Chondrocyte (in vitro differentiated cells): ENCODE results near the gene DCXR. TPM values are rescaled to one million over a fixed set of nuclear protein-coding genes. Genes with fewer than 3 reads are reported as not detected.

ENCODE experiments used
- DNase-seq: peaks from one replicate; pipeline ENCODE4 v3.0.0; 2021; ENCODE audit warnings: mixed read lengths, low spot score
- H3K27ac Mint-ChIP-seq: one replicate; pipeline ENCODE4 v1.8.0; 2021; ENCODE audit warnings: mild to moderate bottlenecking, moderate library complexity, mixed read lengths; ENCODE audit not compliant: unreplicated experiment
- H3K27me3 Mint-ChIP-seq: 2 replicates; pipeline ENCODE4 v1.8.0; 2021; ENCODE audit warnings: low read depth, mixed read lengths
- H3K36me3 Mint-ChIP-seq: 2 replicates; pipeline ENCODE4 v1.8.0; 2021; ENCODE audit warnings: low read depth, mixed read lengths
- H3K4me1 Mint-ChIP-seq: 2 replicates; pipeline ENCODE4 v1.8.0; 2021; ENCODE audit warnings: low read depth, mild to moderate bottlenecking, mixed read lengths
- H3K4me3 Mint-ChIP-seq: one replicate; pipeline ENCODE4 v1.8.0; 2021; ENCODE audit warnings: mild to moderate bottlenecking, moderate library complexity, mixed read lengths; ENCODE audit not compliant: unreplicated experiment
- H3K9me3 Mint-ChIP-seq: 2 replicates; pipeline ENCODE4 v1.8.0; 2021; ENCODE audit warnings: low read depth, mixed read lengths
- total RNA-seq: library from RNA; stranded (reverse); gene quantifications from 3 replicates; pipeline ENCODE4 v1.2.1, GENCODE V29; 2021
- TF ChIP-seq, protein P1 (sequence below): fragments of 200-600 bp; sonication (generic); IDR thresholded peaks from 2 replicates; pipeline ENCODE4 v1.5.0; 2021; ENCODE audit warnings: antibody characterized with exemption, mild to moderate bottlenecking, moderate library complexity

DCXR gene
- total RNA-seq, 1 donor from 2014 or later: 59.8 TPM

DNA sequence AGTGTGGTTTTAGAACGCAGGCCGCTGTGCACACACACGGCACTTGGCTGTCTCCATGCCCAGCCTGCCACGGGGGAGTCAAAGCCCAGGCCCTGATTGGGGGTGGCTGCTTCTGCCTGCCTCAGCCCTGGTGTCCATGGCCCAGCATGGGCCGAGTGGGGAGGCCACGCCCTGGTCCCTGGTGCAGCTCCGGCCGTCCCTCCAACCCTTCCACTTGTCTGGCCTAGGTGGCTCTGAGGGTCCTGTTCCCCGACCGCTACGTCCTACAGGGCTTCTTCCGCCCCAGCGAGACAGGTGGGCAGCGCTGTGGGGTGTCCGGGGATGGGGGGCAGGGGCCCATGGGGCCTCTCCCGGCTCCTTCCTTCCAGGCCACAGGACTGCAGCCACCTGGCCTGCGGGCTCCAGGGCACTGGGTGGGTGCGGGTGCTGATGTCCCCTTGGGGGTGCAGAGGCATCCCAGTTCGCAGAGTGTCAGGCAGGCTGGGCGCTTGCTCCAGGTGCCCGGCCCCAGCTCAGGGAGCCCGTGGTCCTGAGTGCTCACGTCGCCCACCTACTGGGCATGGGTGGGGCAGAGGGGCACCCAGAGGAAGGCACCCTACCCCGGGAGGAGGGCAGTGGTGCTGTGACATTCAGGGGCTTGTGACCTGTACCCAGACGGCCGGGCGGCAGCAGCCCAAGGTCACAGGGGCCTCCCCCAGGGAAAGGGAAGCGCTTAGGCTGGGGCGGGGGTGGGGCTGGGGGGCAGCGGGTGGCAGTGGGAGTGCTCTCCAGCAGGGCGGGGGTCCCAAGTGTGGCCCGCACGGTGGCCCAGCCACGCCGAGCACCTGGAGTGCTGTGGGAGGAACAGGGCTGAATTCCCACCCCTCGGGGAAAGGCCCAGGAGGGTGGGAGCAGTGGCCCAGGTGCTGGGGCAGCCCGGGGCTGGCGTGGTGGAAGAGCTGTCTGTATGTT lies 26.6 kb downstream of the DCXR start:
- TF ChIP-seq, protein P1, sequence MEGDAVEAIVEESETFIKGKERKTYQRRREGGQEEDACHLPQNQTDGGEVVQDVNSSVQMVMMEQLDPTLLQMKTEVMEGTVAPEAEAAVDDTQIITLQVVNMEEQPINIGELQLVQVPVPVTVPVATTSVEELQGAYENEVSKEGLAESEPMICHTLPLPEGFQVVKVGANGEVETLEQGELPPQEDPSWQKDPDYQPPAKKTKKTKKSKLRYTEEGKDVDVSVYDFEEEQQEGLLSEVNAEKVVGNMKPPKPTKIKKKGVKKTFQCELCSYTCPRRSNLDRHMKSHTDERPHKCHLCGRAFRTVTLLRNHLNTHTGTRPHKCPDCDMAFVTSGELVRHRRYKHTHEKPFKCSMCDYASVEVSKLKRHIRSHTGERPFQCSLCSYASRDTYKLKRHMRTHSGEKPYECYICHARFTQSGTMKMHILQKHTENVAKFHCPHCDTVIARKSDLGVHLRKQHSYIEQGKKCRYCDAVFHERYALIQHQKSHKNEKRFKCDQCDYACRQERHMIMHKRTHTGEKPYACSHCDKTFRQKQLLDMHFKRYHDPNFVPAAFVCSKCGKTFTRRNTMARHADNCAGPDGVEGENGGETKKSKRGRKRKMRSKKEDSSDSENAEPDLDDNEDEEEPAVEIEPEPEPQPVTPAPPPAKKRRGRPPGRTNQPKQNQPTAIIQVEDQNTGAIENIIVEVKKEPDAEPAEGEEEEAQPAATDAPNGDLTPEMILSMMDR: no peak
- Mint-ChIP-seq H3K4me1 (peaks cover 4% of the 10 kb centered on the region), H3K4me3 (no peak overlapping the region), H3K9me3 (no peaks in the 10 kb centered on the region), H3K36me3 (no peaks in the 10 kb centered on the region), H3K27ac (no peak overlapping the region), H3K27me3 (no peaks in the 10 kb centered on the region)
- no peak for DNase-seq

DNA sequence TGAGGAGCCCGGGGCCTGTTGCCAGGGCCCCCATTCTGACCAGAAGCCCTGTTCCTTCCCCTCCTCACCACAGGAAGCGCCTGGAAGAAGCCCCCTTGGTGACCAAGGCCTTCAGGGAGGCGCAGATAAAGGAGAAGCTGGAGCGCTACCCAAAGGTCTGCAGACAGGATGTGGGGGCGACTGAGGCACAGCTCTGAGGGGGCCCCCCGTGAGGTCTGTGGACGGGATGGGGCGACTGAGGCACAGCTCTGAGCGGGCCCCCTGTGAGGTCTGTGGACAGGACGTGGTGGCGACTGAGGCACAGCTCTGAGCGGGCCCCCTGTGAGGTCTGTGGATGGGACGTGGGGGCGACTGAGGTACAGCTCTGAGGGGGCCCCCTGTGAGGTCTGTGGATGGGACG lies 28.1 kb downstream of the DCXR start:
- peaks cover 4% of the 10 kb centered on the region for H3K4me1 Mint-ChIP-seq
- no peaks in the 10 kb centered on the region for H3K9me3 Mint-ChIP-seq
- H3K27ac Mint-ChIP-seq: no peak overlapping the region
- no peak for DNase-seq
- no peaks in the 10 kb centered on the region for H3K36me3 Mint-ChIP-seq
- TF ChIP-seq, protein P1: no peak
- H3K4me3 Mint-ChIP-seq: no peak overlapping the region
- no peaks in the 10 kb centered on the region for H3K27me3 Mint-ChIP-seq

DNA sequence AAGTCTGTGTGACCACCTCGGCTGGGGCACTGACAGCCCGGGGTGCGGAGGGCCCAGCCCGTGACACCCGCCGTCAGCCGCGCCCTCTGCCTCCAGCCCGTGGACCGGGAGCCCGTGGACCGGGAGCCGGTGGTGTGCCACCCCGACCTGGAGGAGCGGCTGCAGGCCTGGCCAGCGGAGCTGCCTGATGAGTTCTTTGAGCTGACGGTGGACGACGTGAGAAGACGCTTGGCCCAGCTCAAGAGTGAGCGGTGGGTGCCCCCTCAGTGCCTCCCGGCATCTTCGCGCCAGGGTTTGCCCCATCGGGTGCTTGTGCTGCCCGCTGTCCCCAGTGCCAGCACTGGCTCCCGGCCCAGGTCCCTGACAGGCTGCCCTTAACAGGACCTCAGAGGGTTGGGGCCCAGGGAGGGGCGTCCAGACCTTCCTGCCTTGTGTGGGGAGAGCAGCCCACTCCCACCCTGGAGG lies 28.5 kb downstream of the DCXR start:
- Mint-ChIP-seq H3K27ac (no peak overlapping the region), H3K9me3 (no peaks in the 10 kb centered on the region), H3K27me3 (no peaks in the 10 kb centered on the region), H3K36me3 (no peaks in the 10 kb centered on the region), H3K4me1 (peaks cover 5% of the 10 kb centered on the region), H3K4me3 (no peak overlapping the region)
- no peak for DNase-seq
- TF ChIP-seq, protein P1: no peak

DNA sequence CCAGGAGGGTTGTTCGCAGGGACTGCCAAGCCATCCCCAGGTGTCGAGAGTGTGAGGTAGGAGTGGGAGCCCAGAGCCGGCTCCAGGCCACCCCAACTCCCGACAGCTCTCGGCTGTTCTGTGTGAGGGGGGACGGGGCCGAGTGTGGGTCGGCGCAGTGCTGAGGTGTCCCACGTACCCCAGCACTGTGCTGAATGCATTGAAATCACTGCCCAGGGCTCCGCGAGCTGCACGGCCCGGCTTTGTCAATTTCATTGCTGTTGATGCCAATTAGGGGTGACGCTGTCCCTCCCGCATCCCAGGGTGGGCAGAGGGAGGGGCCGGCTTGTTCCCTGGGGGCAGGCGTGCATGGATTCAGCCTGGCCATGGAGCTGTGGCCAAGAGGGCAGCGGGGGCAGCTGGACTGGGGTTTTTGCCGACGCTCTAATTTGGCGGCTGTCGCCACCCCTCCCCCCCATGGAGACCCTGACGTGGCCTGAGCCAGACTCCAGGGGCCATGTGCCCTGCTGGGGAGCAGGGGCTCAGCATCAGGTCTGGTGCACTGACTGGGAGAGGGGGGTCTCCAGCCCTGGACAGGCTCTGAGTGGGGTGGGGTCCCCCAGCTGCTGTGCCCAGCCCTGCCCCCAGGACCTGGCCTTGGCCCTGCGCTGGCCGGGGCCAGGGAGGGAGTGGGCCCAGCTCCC lies 29.1 kb downstream of the DCXR start:
- TF ChIP-seq, protein P1: no peak
- no peaks in the 10 kb centered on the region for H3K36me3 Mint-ChIP-seq

DNA sequence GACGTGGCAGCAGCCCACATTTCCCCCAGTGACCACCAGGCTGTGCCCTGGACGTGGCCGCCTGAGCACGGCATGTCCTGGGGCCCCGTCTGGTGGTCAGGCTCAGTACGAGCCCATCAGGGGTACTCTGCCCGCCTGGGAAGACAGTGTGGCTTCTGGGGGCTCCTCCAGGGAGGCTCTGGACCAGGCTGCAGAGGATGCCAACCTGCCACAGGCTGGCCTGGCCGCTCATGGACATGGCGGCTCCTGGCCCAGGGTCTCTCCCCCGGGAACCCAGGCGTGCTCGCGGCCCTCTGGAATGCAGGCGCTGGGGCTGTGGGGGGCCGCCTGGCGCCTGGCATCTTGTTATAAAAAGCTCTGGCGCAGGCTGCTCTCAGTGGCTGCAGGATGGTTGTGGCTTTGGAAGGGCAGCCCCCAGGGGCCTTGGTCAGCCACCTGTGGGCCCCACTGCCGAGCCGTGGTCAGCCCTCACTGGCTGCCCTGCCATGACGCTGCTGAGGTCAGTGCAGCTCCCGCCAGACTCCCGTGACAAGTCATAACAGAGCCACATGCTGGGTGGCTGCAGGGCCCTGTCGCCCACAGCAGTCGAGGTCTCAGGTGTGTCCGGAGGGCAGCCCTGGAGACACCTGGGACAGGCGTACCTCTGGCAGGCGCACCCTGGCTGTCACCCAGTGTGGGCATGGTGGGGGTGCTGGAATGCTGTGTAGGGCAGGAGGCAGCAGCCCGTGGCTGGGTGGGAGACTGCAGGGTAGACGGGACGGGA lies 29.8 kb downstream of the DCXR start:
- H3K4me3 Mint-ChIP-seq: no peak overlapping the region
- no peak for DNase-seq

More for the DNA sequence above, 29.1 kb downstream of the DCXR start:
- Mint-ChIP-seq H3K27me3 (no peaks in the 10 kb centered on the region), H3K4me1 (peaks cover 11% of the 10 kb centered on the region), H3K27ac (no peak overlapping the region), H3K9me3 (no peaks in the 10 kb centered on the region), H3K4me3 (no peak overlapping the region)
- DNase-seq: no peak

More for the DNA sequence above, 29.8 kb downstream of the DCXR start:
- Mint-ChIP-seq H3K4me1 (peaks cover 18% of the 10 kb centered on the region), H3K36me3 (no peaks in the 10 kb centered on the region), H3K9me3 (no peaks in the 10 kb centered on the region), H3K27me3 (no peaks in the 10 kb centered on the region), H3K27ac (no peak overlapping the region)
- TF ChIP-seq, protein P1: peak; percentile 29
